Stimulated activated CD8-positive, alpha-beta memory T cell treated with anti-CD3 and anti-CD28 coated beads, Interleukin-15, amount 100 ng/mL, for 4 hours (primary cell): ENCODE results near the gene STAT3.
"Not testable (repeated sequence)": the region's sequence is repeated elsewhere in the genome, so short reads cannot be mapped to it uniquely, and the experiment has no call there.

Source experiments
- DNase-seq, 2 donors: peaks; one replicate each; pipeline ENCODE4 v3.0.0-alpha.2; 2020; ENCODE audit warnings: low read depth in 2 of 2

The STAT3 gene

DNA sequence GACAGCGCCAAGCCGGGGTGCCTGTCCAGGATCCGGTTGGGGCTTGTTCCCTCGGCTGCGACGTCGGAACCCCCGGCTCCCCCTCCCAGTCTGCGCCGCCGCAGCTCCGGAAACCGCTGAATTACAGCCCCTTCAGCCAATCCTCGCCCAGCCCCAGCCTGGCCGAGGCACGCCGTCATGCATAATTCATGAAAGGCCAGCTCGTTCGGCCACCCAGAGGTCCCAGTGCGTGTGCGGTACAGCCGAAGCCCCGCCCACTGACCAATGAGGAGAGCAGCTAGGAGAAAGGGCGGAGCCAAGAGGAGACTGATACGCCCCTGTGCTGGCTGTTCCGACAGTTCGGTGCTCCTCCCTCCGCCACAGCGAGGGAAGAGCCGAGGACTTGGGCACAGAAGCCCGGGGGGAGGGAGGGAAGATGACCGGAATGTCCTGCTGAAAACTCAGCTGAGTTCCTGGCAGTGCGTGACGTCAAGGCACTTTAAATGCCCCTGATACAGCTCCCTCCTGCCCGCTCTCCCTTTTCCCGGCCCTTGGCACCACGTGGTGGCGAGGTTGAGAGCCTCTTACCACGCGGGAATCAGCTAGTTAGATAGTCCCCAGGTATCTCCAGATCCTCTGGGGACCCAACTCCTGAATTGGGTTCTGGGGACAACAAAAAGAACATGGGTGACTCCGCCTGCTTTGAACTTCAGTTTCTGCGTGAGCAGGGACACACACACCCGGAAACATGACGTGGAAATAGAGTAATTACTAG lies at the start of gene STAT3:
Gene STAT3 (minus strand): TSS at position 62 of the 754 bp plus-strand sequence. CDS start 39,926 bp downstream, outside the sequence.
- peak; percentile 100 for DNase-seq

DNA sequence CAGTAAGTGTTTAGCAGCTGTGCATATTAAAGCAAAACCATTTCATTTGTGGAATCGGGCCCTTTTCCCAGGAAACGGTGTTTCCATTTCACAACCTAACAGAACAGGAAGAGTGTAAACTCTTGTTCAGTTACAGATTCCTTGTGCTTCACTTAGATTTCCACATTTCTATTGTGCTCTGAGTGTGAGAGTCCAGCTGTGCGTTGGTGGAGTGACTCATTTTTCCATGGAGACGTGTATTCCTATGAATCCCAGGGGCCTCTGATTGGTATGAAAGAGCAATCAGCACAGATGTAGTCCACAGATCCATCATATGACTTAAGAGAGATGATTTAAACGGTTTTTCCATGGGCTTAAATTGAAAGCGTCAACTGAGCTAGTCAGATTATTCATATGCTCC lies 48.1 kb upstream of the STAT3 start:
- DNase-seq: no peak

DNA sequence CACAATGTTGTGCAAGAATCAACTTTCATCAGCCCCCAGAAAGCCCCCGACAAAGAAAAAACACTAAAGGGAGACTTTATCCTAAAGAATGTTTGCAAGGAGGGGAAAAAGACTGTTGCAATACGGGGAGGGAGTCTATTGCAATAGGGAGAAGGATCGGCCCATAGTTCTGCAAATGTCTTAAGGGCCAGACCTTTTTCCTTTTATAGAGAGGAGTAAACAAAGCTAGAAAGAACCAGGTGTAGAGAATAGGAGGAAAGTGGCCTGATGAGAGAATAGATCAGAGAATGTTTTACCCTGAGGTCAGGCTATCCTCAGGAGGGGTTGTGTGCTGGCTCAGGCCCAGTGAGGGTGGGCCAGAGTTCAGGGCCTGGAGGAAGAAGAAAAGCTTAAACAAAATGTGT lies 43.5 kb upstream of the STAT3 start:
- no peak for DNase-seq

DNA sequence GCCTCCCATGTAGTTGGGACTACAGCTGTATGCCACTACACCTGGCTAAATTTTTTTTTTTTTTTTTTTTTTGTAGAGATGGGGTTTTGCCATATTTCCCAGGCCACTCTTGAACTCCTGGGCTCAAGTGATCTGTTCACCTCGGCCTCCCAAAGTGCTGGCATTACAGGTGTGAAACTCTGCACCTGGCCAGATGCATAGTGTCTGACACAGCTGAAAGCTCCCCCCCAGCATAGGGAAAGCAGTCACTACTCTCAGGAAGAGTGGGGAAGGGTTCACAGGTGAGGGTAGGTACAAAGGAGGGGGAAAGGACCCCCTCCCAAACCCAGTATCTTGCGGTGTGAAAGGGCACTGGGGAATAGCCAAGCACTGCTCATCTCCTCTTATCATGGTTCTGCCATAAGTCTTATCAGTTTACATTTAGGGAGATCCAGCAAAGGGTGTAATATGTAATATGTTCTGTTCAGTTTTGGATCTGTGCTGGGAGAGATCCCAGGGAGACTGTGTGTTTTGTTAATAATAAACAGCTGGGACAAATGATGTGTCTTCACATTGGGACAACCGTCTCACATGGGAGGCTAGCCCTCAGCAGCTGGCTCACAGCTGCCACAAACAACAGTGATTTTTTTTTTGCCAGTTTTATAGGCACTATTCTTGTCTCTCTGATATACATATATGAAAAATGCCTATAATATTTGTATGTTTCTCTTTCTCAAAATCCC lies 41.6 kb upstream of the STAT3 start:
- no peak for DNase-seq

DNA sequence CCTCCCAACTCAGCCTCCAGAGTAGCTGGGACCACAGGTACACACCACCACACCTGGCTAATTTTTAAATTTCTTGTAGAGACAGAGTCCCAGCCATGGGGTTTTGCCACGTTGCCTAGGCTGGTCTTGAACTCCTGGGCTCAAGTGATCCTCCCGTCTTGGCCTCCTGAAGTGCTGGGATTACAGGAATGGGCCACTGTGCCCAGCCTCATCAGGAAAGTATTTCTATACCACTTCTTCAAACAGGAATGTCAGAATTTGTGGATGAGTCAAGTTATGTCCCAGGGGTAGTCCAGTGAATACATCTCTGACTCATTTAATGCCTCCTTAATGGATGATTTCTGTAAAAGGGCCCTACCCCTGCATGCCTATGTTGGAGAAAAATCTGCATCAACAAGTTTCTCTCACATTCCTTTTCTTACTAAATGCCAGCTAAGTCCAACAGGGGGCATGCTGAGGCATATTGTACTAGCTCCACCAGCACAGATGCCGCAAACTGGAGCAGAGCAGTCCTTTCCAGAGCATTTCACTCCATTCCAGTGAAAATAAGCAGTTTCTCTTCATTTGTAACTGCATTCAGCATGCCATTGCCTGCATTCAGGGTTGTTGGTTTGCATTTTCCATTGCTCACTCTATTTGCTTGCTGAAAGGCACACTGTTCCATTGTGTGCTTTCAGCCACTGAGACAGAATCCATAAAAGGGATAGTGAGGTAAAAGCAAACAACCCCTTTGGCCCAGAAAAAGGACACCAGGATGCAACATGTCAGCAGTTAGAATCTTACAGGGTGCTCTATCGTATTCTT lies 40.1 kb upstream of the STAT3 start:
- DNase-seq: no peak

DNA sequence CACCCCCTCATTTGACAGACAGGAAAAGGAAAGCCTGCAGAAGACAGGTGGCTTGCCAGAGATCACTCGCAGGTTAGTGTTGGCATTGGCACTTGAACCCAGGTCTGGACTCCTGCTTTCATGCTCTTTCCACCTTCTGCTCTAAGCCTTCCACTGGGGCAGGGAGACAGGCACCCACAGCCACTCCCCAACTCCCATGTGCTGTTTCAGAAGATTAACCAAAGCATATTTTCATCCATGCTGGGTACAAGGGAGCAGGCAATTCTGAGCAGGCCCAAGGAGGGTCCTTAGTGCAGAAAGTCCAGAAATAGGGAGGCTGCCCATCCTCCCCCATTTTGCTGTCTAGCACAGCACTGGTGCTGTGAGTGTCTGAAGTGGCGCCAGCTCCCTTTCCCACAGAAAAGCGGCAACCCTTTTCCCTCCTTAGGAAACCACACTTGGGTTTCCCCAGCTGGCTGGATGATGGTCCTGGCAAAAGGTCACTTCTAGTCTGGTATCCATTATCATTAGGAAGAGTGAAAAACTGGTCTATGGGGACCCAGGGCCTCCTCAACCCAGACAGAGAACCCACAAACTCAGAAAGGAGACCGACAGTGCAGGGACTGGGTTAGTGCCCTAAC lies 36.9 kb upstream of the STAT3 start:
- no peak for DNase-seq

DNA sequence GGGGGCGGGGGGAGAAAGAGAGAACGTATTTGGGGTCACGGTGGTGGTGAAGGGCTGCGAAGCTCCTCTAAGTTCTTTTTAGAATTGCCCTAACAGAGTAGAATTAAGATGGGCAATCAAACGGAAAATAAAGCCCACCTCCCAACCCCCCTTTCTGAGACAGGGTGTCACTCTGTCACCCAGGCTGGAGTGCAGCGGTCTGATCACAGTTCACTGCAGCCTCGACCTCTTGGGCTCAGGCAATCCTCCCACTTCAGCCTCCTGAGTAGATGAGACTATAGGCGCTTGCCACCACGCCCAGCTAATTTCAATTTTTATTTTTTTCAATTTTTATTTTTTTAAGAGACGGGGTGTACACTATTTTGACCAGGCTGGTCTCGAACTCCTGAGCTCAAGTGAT lies 35.5 kb upstream of the STAT3 start:
- DNase-seq: no peak

DNA sequence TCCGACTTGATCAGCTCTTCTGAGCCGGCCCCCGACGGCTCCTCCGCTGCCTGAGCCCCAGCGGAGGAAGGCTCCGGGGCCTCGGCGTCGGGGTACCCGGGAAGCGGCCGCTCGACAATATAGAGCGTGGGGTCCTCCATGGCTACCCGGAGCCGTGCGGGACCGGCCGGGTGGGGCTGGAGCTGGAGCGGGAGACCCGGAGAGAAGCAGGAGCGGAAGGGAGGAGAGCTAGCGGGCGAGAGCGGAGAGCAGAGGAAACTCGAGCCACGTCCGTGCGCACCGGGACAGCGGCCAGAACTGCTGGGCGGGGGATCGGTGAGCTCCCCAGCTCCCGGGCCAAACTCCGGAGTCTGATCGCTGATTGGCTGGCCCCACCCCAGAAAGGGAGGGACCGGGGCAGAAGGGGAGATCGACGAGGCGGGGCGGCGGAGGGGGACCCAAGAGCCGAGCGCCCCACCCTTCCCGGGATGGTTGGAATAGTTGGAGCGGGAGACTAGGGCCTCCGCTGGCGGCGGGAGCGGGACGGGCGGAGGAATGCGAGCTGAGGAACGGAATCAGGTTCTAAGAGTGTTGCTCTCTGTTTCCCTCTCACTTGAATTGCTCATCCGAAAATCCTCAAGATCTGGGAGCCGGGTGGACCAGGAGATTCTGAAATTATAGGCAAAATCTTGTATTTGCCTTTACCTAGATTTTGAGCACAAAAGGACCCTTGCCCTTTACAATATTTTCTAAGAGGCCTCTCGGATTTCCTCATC lies 34.9 kb upstream of the STAT3 start, which contains the start of gene CAVIN1:
Gene CAVIN1 (minus strand): TSS at position 299 of the 755 bp plus-strand sequence. CDS start 159 bp downstream, at position 140.
- no peak for DNase-seq

DNA sequence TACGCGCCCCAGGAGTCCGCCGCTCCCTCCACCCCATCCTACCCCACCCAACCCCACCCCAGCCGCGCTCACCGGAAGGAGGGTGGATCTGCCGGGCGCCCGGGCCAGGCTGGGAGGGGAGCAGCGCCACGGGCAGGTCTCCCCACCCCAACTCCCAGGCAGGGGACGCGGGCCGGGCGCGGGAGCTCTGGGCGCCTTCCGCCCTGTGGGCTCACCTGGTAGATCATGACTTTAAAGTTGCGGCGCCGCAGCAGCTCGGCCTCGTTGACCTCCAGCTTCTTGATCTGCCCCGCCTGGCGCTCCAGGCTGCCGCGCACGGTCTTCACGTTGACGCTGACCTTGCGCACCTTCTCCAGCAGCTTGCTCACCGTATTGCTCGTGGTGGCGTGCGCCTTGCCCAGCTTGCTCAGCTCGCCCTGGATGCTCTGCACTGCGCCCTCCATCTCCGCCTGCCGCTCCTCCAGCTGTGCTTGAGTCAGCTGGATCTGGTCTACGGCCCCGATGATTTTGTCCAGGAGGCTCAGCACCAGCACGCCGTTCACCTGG lies 34.2 kb upstream of the STAT3 start:
- no peak for DNase-seq

DNA sequence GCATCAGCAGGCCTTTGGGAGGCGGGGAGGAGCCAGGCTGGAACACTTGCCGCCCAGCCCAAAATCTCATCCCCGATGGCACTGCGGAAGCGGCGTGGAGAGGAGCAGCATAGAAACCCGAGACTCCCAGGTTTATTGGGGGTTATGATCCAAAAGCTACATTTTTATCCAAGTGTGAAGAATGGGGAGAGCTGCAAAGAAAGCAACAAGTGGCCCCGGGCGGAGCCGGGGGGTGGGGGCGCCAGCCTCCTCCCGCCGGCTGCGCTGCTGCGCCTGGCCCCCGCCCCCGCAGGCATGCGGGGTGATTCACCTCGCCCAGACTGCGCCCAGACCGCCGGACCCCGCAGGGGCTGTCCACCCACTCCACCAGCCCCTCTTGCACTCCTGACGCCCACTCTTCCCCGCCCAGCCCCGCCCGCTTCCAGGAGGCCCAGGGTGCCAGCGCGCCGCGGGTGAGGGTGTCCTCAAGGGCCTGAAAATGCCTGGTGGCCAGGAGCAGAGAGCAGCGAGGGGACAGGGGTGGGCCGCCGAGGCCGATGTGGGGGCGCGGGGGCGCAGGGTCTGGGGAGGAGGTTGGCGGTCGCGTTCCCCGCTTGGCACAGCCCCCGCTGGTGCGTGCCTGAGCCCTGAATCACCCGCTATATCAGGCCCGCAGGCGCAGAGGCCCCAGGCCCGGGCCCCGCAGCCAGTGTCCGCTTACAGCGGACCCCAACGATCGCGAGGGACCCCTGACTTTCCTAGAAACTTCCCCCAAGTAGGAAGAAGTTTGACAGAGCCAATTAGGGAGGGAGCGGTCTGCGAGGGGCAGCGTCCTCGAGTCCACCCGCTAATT lies 33.5 kb upstream of the STAT3 start:
- no peak for DNase-seq

DNA sequence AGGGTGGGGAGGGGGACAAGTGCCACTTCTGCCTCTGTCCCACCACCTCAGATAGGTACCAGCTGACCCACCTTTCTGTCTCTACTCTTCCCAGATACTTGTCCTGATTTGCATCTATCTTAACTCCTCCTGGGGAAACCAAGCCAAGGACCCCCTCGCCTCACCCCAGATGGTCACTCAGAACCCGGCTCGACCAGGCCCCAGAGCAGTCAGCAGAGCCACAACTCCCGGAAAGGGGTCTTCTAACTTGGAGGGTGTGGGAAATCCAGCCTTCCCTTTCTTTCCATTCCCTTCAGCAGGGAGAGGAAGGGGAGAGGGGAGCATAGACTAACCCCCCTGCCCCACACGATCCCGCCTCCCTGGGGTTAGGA lies 32.9 kb upstream of the STAT3 start:
- no peak for DNase-seq

DNA sequence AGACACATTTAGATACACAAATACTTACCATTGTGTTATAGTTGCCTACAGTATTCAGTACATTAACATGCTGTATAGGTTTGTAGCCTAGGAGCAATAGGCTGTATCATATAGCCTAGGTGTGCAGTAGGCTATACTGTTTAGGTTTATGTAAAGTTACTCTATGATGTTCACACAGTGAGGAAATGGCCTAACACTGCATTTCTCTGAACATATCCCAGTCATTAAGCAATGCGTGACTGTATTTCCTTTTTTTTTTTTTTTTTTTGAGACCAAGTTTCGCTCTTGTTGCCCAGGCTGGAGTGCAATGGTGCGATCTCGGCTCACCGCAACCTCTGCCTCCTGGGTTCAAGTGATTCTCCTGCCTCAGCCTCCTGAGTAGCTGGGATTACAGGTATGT lies 29.7 kb upstream of the STAT3 start:
- not testable (repeated sequence) for DNase-seq

DNA sequence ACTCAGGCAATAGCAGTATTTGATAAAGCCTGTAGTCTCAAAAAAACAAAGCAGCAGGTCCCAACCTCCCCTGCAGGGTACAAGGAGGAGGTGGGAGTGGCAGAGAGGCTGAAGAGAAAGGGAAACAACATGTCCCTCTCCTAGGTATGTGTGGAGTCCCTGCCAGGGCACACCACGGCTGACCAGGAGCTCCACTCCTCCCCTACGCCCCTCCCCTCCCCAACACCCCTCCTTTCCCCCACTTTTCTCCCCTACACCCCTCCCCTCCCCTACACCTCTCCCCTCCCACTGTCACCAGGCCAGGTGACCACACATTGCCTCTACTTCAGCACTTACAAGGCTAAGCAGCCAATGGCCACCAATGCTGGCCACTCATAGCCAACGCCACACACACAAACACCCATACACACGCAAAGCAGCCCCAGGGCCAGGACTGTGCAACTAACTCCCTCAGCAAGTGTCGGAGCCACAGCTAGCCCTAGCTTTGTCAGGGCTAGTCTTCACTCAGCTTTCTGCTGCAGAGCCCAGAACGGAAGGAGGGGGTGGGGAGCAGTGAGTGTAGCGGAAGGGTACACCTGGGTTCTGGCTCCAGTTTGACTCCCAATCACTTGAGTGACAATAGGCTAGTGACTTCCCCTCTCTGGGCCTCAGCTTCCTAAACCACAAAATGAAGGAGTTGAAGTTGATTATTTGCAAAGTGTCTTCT lies 26.6 kb upstream of the STAT3 start:
- no peak for DNase-seq

DNA sequence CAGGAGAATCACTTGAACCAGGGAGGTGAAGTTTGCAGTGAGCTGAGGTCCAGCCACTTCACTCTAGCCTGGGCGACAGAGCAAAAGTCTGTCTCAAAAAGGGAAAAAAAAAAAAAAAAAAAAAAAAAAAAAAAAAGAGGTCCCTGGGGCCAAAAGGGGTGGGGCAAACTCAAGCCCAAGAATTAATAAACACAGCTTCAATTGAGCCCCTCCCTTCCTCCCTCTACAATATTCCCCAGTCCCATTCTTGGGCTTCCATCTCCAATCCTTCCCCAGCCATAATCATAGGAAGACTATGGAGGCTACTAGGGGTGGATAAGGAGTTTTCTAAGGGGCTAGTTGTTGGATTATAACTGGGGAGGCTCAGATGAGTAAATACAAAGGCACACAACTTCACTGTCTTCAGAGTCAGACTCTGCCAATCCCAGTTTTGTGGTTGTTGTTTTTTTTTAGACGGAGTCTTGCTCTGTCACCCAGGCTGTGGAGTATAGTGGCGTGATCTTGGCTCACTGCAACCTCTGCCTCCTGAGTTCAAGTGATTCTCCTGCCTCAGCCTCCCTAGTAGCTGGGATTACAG lies 25.3 kb upstream of the STAT3 start:
- no peak for DNase-seq

DNA sequence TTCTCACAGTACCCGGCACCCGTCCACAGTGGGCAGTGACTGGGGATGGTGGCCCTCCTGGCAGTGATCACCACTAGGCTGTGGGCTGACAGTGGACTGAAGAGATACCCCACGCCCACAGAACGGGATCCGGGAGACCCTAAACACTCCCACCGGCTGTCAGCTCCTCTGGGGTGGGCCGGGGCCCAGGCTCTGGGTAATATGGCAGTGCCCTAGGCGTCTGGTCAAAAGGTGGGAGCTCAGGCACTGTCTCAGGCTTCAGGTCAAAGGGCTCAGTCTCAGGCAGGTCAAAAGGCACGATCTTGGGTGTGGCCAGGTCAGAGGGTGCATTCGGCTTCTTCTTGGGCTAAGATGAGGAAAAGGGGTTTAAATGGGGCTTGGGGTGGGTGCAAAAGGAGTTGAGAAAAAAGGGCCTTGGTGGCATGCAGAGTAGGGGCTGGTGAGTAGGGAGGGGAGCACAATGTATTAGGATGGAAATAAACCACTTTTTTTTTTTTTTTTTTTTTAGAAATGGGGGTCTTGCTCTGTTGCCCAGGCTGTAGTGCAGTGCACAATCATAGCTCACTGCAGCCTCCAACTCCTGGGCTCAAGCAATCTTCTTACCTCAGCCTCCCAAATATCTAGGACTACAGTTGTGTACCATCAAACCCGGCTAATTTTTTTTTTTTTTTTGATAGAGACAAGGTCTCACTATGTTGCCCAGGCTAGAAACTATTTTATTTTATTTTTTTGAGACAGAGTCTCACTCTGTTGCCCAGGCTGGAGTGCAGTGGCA lies 23.9 kb upstream of the STAT3 start:
- no peak for DNase-seq

DNA sequence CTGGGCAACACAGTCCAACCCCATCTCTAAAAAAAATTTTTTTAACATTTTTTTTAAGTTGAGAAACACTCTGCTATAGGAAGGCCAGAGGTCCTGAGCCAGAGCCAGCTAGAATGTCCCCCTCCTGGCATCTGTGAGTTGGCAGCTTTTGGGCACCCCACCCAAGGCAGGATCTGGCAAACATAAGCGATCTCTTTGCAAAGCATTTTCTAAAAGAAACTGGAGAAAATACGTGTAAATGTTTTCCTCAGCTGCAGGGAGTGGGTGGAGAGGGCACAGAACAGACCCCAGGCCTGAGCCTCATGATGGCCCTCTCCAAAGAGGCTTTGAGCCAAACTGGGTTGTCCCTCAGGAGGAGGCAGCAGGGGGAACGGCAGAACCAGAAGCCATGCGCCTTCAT lies 23.1 kb upstream of the STAT3 start:
- DNase-seq: no peak

DNA sequence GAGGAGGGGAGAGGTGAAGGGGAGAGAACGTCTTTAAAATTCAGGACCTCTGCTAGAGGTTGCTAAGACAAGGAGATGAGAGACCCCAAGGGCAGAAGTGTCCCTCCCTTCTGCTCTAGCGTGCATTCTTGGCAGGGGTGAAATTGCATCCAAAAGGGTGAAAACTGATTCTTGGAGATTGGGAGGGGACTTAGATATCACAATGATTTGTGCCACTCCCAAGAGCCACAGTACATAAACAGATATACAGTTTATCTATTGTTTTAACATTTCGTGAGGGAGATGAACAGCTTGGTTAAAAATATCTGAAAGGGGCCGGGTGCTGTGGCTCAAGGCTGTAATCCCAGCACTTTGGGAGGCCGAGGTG lies 22.1 kb upstream of the STAT3 start:
- DNase-seq: no peak
